PC-9 (cell line): ENCODE measurements around the gene EBPL.

Experiments
- EZH2 ChIP-seq: fragments of 200-600 bp; sonication (generic); IDR thresholded peaks from 2 replicates; pipeline ENCODE4 v1.8.0; 2017; ENCODE audit warnings: antibody characterized with exemption, low read depth
- TF ChIP-seq, protein P1 (sequence below): fragments of 200-600 bp; sonication (generic); conservative IDR thresholded peaks from 2 replicates; pipeline ENCODE4 v1.6.1; 2017; ENCODE audit warnings: mixed run types, antibody characterized with exemption, mild to moderate bottlenecking, moderate library complexity

GRCh38 chr13:49615836-49616675, 75.2 kb downstream of the EBPL start:
- TF ChIP-seq, protein P1, sequence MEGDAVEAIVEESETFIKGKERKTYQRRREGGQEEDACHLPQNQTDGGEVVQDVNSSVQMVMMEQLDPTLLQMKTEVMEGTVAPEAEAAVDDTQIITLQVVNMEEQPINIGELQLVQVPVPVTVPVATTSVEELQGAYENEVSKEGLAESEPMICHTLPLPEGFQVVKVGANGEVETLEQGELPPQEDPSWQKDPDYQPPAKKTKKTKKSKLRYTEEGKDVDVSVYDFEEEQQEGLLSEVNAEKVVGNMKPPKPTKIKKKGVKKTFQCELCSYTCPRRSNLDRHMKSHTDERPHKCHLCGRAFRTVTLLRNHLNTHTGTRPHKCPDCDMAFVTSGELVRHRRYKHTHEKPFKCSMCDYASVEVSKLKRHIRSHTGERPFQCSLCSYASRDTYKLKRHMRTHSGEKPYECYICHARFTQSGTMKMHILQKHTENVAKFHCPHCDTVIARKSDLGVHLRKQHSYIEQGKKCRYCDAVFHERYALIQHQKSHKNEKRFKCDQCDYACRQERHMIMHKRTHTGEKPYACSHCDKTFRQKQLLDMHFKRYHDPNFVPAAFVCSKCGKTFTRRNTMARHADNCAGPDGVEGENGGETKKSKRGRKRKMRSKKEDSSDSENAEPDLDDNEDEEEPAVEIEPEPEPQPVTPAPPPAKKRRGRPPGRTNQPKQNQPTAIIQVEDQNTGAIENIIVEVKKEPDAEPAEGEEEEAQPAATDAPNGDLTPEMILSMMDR, result no peak
- TF ChIP-seq EZH2, result no peak
